Measurements from ENCODE around the gene HGF. TPM values are rescaled to one million over a fixed set of nuclear protein-coding genes. Genes with fewer than 3 reads are reported as not detected.
"Not testable (repeated sequence)": the region's sequence is repeated elsewhere in the genome, so short reads cannot be mapped to it uniquely, and the experiment has no call there.

Gene HGF
- total and polyA plus RNA-seq, 2 experiments from 2014 or later = 13.4 to 33.2 TPM

GRCh38 chr7:81811956-81812865, 42.4 kb upstream of the HGF start:
- Histone ChIP-seq H3K27ac (no peak overlapping the region), H3K9me2 (replicated peaks; ENCODE audit: insufficient read depth) (no peaks in the 10 kb centered on the region), H3K4me3 (no peak overlapping the region), H3K36me3 (replicated peaks; ENCODE audit: insufficient read depth, low read depth) (no peaks in the 10 kb centered on the region), H2AFZ (no peak overlapping the region), H4K20me1 (ENCODE audit: insufficient read depth, poor library complexity, severe bottlenecking) (no peaks in the 10 kb centered on the region), H3K79me2 (no peaks in the 10 kb centered on the region), H3K27me3 (no peaks in the 10 kb centered on the region), H3K4me1 (ENCODE audit: insufficient read depth) (no peaks in the 10 kb centered on the region), H3K9me3 (ENCODE audit: low read depth) (no peaks in the 10 kb centered on the region), H3K4me2 (no peak overlapping the region)
- no peak for DNase-seq (ENCODE audit: low spot score)
- no CpG with 5 or more reads among the region's 5 CpGs for WGBS (ENCODE audit: low lambda C conversion rate, missing lambda C conversion rate)
- TF ChIP-seq CTCF (IDR thresholded peaks at IDR 0.05; ENCODE audit: poor library complexity) (no peak), EZH2phosphoT487 (IDR thresholded peaks at IDR 0.05; ENCODE audit: low read depth, severe bottlenecking, unreplicated experiment) (no peak), EZH2 (IDR thresholded peaks at IDR 0.05; ENCODE audit: borderline replicate concordance) (no peak)

- no peak for TF ChIP-seq EZH2 (IDR thresholded peaks at IDR 0.05; ENCODE audit: borderline replicate concordance)
- no peak for TF ChIP-seq CTCF (IDR thresholded peaks at IDR 0.05; ENCODE audit: poor library complexity)
- TF ChIP-seq EZH2phosphoT487 (IDR thresholded peaks at IDR 0.05; ENCODE audit: low read depth, severe bottlenecking, unreplicated experiment) = no peak
- Histone ChIP-seq H2AFZ (no peak overlapping the region), H3K27ac (peak overlapping the region; percentile 9), H3K79me2 (no peaks in the 10 kb centered on the region), H3K4me2 (no peak overlapping the region), H3K9me2 (replicated peaks; ENCODE audit: insufficient read depth) (no peaks in the 10 kb centered on the region), H4K20me1 (ENCODE audit: insufficient read depth, poor library complexity, severe bottlenecking) (no peaks in the 10 kb centered on the region), H3K9me3 (ENCODE audit: low read depth) (no peaks in the 10 kb centered on the region), H3K4me1 (ENCODE audit: insufficient read depth) (no peaks in the 10 kb centered on the region), H3K36me3 (replicated peaks; ENCODE audit: insufficient read depth, low read depth) (no peaks in the 10 kb centered on the region), H3K27me3 (no peaks in the 10 kb centered on the region), H3K4me3 (no peak overlapping the region)
- 76% methylated on average over 6 of the region's 6 CpGs for WGBS (ENCODE audit: low lambda C conversion rate, missing lambda C conversion rate)
- DNase-seq (ENCODE audit: low spot score) = no peak
Observed at GRCh38 chr7:81810476-81811155, 40.8 kb upstream of the HGF start.

- DNase-seq (ENCODE audit: low spot score); H3K4me3 ChIP-seq; H3K36me3 ChIP-seq (replicated peaks; ENCODE audit: insufficient read depth, low read depth); H3K27me3 ChIP-seq; H3K79me2 ChIP-seq; H3K9me3 ChIP-seq (ENCODE audit: low read depth); H3K4me1 ChIP-seq (ENCODE audit: insufficient read depth); H3K27ac ChIP-seq; H2AFZ ChIP-seq; H3K9me2 ChIP-seq (replicated peaks; ENCODE audit: insufficient read depth); H4K20me1 ChIP-seq (ENCODE audit: insufficient read depth, poor library complexity, severe bottlenecking); H3K4me2 ChIP-seq: not testable (repeated sequence)
Observed at GRCh38 chr7:81808310-81808709, 38.5 kb upstream of the HGF start.

GRCh38 chr7:81803267-81803666, 33.4 kb upstream of the HGF start:
- no peaks in the 10 kb centered on the region for H3K9me3 ChIP-seq (ENCODE audit: low read depth)
- no peaks in the 10 kb centered on the region for H3K4me1 ChIP-seq (ENCODE audit: insufficient read depth)
- H4K20me1 ChIP-seq (ENCODE audit: insufficient read depth, poor library complexity, severe bottlenecking) = no peaks in the 10 kb centered on the region
- H3K27me3 ChIP-seq = no peaks in the 10 kb centered on the region
- WGBS (ENCODE audit: low lambda C conversion rate, missing lambda C conversion rate) = 53% methylated on average over 5 of the region's 5 CpGs
- H3K79me2 ChIP-seq = no peaks in the 10 kb centered on the region
- no peak overlapping the region for H2AFZ ChIP-seq
- DNase-seq (ENCODE audit: low spot score) = no peak
- H3K4me3 ChIP-seq = no peak overlapping the region
- H3K9me2 ChIP-seq (replicated peaks; ENCODE audit: insufficient read depth) = no peaks in the 10 kb centered on the region
- H3K36me3 ChIP-seq (replicated peaks; ENCODE audit: insufficient read depth, low read depth) = no peaks in the 10 kb centered on the region
- TF ChIP-seq CTCF (IDR thresholded peaks at IDR 0.05; ENCODE audit: poor library complexity) (no peak), EZH2 (IDR thresholded peaks at IDR 0.05; ENCODE audit: borderline replicate concordance) (no peak), EZH2phosphoT487 (IDR thresholded peaks at IDR 0.05; ENCODE audit: low read depth, severe bottlenecking, unreplicated experiment) (no peak)
- H3K4me2 ChIP-seq = no peak overlapping the region
- no peak overlapping the region for H3K27ac ChIP-seq

Measured in hepatocyte (in vitro differentiated cells).